Hypothalamus (tissue), 51 donors: ENCODE results near the gene CDK9.
"Not testable (repeated sequence)": the region's sequence is repeated elsewhere in the genome, so short reads cannot be mapped to it uniquely, and the experiment has no call there.

Source experiments
- DNase-seq, 51 donors: peaks; one replicate each; lab custom pipeline; 2025; lab: John Stamatoyannopoulos, UW

The CDK9 gene

GRCh38 chr9:127785933-127786772 lies at the start of gene CDK9:
TSS of gene CDK9 (plus strand) at chr9:127786034. CDS start at chr9:127786149, 115 bp downstream.
- peak in 50 of 51 donors; percentile 45 to 91 (median 80) for DNase-seq

- no peak for DNase-seq
Measured at GRCh38 chr9:127738666-127739065, 47.2 kb upstream of the CDK9 start.

GRCh38 chr9:127739614-127740330 lies 46.1 kb upstream of the CDK9 start:
- no peak for DNase-seq

- DNase-seq = peak in 44 of 51 donors; percentile 12 to 88 (median 60)
Measured at GRCh38 chr9:127741831-127742434, 43.9 kb upstream of the CDK9 start.

GRCh38 chr9:127742435-127743088 lies 43.3 kb upstream of the CDK9 start:
- peak in 21 of 51 donors; percentile 9 to 59 (median 34) for DNase-seq

- no peak for DNase-seq
Measured at GRCh38 chr9:127744398-127745110, 41.3 kb upstream of the CDK9 start.

- no peak for DNase-seq
Measured at GRCh38 chr9:127746959-127747569, 38.8 kb upstream of the CDK9 start.

- no peak for DNase-seq
Measured at GRCh38 chr9:127749090-127749787, 36.6 kb upstream of the CDK9 start.

GRCh38 chr9:127751269-127752054 lies 34.4 kb upstream of the CDK9 start:
- DNase-seq = peak in 1 of 51 donors; percentile 3

- DNase-seq = no peak
Measured at GRCh38 chr9:127753148-127753547, 32.7 kb upstream of the CDK9 start.

GRCh38 chr9:127753622-127754021 lies 32.2 kb upstream of the CDK9 start:
- DNase-seq = no peak

GRCh38 chr9:127754099-127755060 lies 31.5 kb upstream of the CDK9 start:
- DNase-seq = peak in 31 of 51 donors; percentile 7 to 73 (median 42)

- DNase-seq = peak in 9 of 51 donors; percentile 5 to 41 (median 27)
Measured at GRCh38 chr9:127755061-127756060, 30.5 kb upstream of the CDK9 start.

- DNase-seq = no peak
Measured at GRCh38 chr9:127756233-127756632, 29.6 kb upstream of the CDK9 start.

- not testable (repeated sequence) for DNase-seq
Measured at GRCh38 chr9:127756776-127757175, 29.1 kb upstream of the CDK9 start.

GRCh38 chr9:127758843-127759242 lies 27.0 kb upstream of the CDK9 start:
- no peak for DNase-seq
